Astrocyte of the spinal cord (primary cell): ENCODE results near the gene CCDC92.

Source experiments
- DNase-seq: peaks from one replicate; pipeline ENCODE4 v3.0.0; 2011; ENCODE audit warnings: low read depth, low spot score
- H3K4me3 ChIP-seq: 2 replicates; pipeline ENCODE4 v1.5.1; 2011; ENCODE audit warnings: low read depth, mild to moderate bottlenecking, low read length, moderate library complexity
- CTCF ChIP-seq: IDR thresholded peaks from 2 replicates; pipeline ENCODE4 v1.5.1; 2012; ENCODE audit warnings: low read depth, mild to moderate bottlenecking, low read length, inconsistent platforms
- in situ Hi-C: cut with HindIII; loops from 2 replicates; pipeline ENCODE4 v1.10.0; 2017; ENCODE audit warnings: low sequenced_read_pairs

CCDC92 gene

GRCh38 chr12:123892853-123893252 lies 79.8 kb downstream of the CCDC92 start:
- no peak for TF ChIP-seq CTCF
- DNase-seq: no peak
- no peak overlapping the region for H3K4me3 ChIP-seq
- in situ Hi-C loops: no loop called here

GRCh38 chr12:123892180-123892559 lies 80.5 kb downstream of the CCDC92 start:
- in situ Hi-C loops: no loop called here
- H3K4me3 ChIP-seq: no peak overlapping the region
- DNase-seq: no peak
- no peak for TF ChIP-seq CTCF

GRCh38 chr12:123891516-123892179 lies 81.0 kb downstream of the CCDC92 start:
- H3K4me3 ChIP-seq: no peak overlapping the region
- DNase-seq: peak; percentile 48
- in situ Hi-C loops: no loop called here
- TF ChIP-seq CTCF: peak; percentile 4

GRCh38 chr12:123891011-123891410 lies 81.6 kb downstream of the CCDC92 start:
- no peak for DNase-seq
- in situ Hi-C loops: no loop called here
- TF ChIP-seq CTCF: no peak
- H3K4me3 ChIP-seq: no peak overlapping the region

GRCh38 chr12:123890536-123890902 lies 82.1 kb downstream of the CCDC92 start:
- DNase-seq: no peak
- H3K4me3 ChIP-seq: no peak overlapping the region
- TF ChIP-seq CTCF: no peak
- in situ Hi-C loops: no loop called here

- in situ Hi-C loops: no loop called here
- no peak for DNase-seq
- no peak overlapping the region for H3K4me3 ChIP-seq
- TF ChIP-seq CTCF: no peak
Measured at GRCh38 chr12:123889848-123890535, 82.6 kb downstream of the CCDC92 start.
